Middle frontal gyrus (tissue), 1 donor: ENCODE results near the gene ADRM1.

Experiments
- DNase-seq: peaks from one replicate; pipeline ENCODE4 v3.0.0-alpha.2; 2015; ENCODE audit warnings: low spot score; ENCODE audit errors: extremely low spot score

Gene ADRM1

GRCh38 chr20:62297449-62298227 is 5.2 kb upstream of the ADRM1 start:
- DNase-seq = no peak

DNA sequence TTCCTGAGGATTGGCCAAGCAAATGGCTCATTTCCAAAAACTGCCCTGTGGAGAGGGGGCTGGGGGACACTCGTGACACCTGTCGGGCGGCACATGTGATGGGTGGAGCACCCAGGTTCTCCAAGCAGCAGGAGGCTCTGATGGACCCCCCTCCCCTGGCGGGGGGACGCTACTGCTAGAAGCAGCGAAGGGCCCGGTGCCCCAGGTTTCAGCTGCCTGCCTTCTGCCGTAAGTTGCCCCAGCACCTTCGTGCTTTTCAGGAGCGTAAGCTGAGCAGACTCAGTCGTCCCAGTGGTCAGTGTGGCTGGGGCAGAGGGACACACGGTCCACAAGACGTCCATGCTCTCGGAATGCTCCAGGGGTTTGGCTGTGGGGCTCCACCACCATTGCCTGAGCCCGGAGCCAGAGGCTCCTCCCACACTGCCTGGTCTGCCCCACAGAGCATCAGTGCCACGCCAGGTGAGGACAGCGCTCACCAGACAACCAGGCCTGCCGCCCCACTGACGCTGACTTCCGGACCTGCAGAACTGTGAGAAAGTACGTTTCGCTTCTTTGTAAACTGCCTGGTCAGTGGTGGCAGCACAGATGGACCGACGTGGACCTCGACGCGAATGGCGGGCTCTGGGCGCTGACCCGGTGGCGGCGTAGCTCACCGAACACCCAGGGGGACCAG is 4.1 kb upstream of the ADRM1 start:
- no peak for DNase-seq

- no peak for DNase-seq
Observed at GRCh38 chr20:62299666-62300236, 3.0 kb upstream of the ADRM1 start.

GRCh38 chr20:62300319-62300718 is 2.5 kb upstream of the ADRM1 start:
- no peak for DNase-seq

GRCh38 chr20:62301111-62301668 is 1.6 kb upstream of the ADRM1 start:
- no peak for DNase-seq

- DNase-seq = peak; percentile 82
Observed at GRCh38 chr20:62301773-62302340, 940 bp upstream of the ADRM1 start.

GRCh38 chr20:62303062-62303339 is 204 bp downstream of the ADRM1 start:
- DNase-seq = no peak

DNA sequence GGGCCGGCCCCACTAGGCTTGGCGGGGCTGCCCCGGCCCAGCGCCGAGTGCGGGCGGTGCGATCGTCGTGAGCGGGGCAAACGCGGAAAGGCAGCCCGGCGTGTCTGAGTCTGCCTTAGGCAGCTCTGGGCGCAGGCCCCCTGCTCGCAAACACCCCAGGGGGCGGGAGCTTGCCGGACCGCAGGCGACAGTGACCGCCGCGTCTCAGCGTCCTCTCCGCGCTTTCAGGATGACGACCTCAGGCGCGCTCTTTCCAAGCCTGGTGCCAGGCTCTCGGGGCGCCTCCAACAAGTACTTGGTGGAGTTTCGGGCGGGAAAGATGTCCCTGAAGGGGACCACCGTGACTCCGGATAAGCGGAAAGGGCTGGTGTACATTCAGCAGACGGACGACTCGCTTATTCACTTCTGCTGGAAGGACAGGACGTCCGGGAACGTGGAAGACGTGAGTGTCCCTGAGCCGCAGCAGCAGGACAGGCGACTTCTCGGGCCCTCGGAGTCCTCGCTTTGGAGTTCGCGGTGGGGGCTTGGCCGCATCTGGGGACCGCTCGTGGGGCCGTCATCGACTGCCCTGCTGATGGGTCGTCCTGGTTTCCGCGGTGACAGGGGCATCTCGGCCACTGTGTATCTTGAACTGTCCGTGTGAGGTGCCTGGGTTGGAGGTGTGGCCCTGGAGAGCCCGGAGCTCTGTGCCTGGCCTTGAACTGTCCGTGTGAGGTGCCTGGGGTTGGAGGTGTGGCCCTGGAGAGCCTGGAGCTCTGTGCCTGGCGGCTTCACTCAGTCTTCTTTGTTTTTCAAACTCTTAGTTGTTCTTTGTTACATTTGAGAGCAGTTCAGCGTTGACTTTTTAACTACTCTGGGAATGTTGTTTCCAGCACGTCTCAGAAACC is 786 bp downstream of the ADRM1 start:
- DNase-seq = no peak

DNA sequence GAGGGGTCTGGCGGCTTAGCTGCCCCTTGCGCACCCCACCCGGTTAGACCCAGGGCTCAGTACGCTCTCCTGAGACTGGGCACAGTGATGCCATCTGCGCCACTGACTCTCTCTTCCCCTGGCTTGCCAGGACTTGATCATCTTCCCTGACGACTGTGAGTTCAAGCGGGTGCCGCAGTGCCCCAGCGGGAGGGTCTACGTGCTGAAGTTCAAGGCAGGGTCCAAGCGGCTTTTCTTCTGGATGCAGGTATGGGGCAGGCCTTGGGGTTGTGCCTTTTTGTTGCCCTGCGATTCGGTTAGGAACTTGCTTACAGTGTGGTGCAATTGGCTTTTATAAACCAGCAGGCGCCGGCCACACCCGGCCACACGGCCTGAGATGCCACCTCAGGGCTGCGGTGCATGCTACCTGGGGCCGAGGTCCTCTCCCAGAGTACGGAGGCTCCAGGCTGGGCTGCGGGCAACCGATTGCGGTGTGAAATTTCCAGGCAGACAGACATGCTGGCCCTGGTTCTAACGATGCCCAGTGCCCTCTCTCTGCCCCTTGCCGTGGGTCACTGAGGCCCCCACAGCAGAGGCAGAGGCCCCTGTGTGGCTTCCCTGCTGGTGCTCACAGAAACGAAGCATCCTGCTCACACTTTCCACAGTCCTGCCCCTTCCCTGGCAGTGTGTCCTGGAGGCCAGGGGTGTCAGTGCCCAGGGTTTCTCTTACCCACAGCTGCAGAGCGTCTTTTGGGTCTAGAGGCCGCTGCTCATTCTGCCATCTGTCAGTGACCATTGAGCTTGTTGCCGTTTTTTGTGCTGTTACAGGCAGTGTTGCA is 1.7 kb downstream of the ADRM1 start:
- no peak for DNase-seq

- no peak for DNase-seq
Observed at GRCh38 chr20:62305149-62305764, 2.5 kb downstream of the ADRM1 start.

DNA sequence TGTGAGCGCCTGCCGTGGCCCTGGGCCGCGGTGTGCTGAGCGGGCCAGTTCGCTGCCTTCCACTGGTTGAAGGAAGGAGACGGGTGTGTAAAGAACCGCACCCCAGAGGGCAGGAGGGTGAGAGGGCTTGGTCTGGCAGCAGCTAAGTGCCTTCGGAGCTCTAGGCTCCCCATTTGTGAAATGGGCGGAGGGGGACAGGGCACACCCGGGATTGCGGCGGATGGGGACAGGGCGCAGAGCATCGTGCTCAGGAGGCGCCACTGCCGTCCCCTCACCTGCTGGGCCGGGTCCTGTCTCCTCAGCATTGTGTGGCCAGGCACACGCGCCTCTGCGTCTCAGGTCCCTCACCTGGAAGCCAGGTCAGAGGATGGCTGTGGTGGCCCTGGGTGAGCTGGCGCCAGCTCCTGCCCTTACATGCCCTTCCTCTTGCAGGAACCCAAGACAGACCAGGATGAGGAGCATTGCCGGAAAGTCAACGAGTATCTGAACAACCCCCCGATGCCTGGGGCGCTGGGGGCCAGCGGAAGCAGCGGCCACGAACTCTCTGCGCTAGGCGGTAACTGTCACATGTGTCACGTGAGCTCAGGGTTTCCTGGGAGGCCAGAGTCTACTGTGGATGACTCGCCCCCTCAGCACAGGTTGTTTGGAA is 3.1 kb downstream of the ADRM1 start:
- DNase-seq = no peak

- no peak for DNase-seq
Observed at GRCh38 chr20:62306414-62307187, 3.8 kb downstream of the ADRM1 start.

DNA sequence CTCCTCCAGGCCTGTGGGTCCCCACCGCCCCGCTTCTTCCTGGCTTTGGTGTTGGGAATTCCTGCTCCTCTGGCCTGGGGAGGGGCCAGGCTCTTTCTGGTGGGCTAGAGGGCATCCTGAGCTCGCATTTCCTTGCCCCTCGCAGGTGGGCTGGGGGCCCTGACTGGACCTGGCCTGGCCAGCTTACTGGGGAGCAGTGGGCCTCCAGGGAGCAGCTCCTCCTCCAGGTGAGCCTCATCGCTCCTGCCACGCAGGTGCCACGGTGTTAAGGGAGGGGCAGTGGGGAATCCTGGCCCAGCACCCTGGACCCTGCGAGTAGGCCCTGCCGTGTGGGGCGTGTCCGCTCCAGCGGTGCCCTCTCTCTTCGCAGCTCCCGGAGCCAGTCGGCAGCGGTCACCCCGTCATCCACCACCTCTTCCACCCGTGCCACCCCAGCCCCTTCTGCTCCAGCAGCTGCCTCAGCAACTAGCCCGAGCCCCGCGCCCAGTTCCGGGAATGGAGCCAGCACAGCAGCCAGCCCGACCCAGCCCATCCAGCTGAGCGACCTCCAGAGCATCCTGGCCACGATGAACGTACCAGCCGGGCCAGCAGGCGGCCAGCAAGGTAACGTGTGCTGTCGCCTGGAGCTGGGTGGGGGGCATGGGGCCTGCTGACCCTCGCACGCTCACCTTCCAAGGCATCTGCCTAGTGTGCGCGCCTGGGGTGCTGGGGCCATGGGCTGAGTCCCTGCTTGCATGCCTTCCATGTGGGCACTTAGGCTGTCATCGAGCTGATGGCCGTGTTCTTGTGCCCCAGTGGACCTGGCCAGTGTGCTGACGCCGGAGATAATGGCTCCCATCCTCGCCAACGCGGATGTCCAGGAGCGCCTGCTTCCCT is 4.7 kb downstream of the ADRM1 start:
- no peak for DNase-seq

DNA sequence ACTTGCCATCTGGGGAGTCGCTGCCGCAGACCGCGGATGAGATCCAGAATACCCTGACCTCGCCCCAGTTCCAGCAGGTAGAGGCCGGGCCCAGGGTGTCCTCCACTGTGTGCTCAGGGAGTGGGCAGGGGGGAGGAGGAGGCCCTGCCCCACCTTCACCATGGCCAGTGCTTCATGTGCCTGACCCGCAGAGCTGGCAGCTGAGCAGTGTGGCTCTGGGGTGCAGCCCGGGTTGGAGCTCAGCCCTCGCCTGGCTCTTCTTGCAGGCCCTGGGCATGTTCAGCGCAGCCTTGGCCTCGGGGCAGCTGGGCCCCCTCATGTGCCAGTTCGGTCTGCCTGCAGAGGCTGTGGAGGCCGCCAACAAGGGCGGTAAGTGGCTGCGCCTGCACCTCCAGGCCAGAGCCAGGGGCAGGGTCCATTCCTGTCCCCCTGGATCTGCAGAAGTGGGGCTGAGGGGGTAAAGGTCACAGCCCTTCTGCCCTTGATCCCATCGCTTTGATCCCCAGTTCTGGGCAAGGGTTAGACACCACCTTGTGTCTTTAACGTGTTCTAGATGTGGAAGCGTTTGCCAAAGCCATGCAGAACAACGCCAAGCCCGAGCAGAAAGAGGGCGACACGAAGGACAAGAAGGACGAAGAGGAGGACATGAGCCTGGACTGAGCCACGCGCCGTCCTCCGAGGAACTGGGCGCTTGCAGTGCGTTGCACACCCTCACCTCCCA is 5.5 kb downstream of the ADRM1 start:
- peak; percentile 4 for DNase-seq

DNA sequence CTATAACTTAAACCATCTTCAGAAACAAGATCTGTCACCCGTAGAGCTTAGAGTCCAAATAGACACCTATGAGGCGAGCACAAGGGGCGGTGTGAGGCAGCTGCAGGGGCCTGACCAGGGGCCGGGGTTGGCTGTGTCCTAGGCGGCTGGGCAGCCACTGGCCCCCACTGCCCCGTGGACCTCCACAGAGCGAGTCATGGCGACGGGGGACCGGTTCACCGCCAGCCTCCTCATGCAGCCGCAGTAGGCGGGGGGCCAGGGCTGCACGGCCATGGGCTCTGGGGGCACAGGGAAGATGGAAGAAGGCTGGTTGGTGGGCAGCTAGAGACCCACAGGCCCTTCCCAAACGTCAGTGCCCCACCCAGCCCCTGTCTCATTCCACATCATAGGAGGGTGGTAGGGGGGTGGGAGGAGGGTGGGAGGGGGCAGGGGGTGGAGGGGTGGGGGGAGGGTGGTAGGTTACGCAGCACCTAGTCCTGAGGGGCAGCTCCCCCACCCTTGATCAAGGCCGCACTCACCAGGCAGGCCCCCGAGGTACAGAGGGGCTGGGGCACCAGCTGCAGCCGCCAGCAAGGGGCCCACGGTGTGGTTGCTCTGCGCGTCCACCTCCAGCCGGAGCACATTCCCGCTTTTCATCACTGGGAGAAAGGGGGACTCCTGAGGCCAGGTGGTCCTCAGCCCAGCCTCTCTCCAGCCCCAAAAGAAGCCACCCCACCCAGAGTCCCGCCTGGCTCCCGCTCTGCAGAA is 6.6 kb downstream of the ADRM1 start:
- DNase-seq = no peak
